SK-N-SH (cell line): ENCODE measurements around the gene INSC.

Experiments used
- MAX ChIP-seq: IDR thresholded peaks from 2 replicates; pipeline ENCODE4 v1.4.0; 2012; ENCODE audit warnings: low read depth
- POLR2AphosphoS5 ChIP-seq: IDR thresholded peaks from 2 replicates; pipeline ENCODE4 v1.6.1; 2012; ENCODE audit warnings: low read depth, low read length
- RAD21 ChIP-seq: IDR thresholded peaks from 2 replicates; pipeline ENCODE4 v1.6.1; 2012; ENCODE audit warnings: mild to moderate bottlenecking, low read length
- YY1 ChIP-seq: IDR thresholded peaks from 2 replicates; pipeline ENCODE4 v1.4.0; 2012; ENCODE audit warnings: low read depth, mild to moderate bottlenecking
- TF ChIP-seq, protein P1 (sequence below): fragments of 200-600 bp; sonication (generic); IDR thresholded peaks from 2 replicates; pipeline ENCODE4 v1.6.1; 2017; ENCODE audit warnings: antibody characterized with exemption, mild to moderate bottlenecking, moderate library complexity
- TF ChIP-seq, protein P2 (sequence below): fragments of 150-350 bp; IDR thresholded peaks from 2 replicates; pipeline ENCODE4 v1.6.1; 2017; ENCODE audit warnings: antibody characterized with exemption, low read length, low read depth, borderline replicate concordance

DNA sequence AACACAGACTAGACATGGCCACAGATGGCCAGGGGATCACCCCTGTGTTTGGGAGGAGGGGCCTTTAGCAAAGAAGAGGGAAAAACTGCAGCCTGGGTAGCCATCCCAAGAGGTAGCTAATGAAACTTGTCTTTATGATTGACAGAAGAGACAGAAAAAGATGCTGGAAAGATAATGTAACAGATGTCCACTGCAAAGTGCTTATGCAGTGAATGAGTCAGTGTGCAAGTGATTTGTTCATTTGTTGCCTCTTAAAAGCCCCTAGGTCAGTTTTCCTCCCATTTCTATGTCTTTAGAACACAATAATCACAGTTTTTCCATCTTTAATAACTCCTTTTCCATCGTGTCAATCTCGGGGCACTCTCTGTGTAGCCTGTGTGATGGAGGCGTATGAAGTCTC is 57.2 kb downstream of the INSC start:
- TF ChIP-seq, protein P1, sequence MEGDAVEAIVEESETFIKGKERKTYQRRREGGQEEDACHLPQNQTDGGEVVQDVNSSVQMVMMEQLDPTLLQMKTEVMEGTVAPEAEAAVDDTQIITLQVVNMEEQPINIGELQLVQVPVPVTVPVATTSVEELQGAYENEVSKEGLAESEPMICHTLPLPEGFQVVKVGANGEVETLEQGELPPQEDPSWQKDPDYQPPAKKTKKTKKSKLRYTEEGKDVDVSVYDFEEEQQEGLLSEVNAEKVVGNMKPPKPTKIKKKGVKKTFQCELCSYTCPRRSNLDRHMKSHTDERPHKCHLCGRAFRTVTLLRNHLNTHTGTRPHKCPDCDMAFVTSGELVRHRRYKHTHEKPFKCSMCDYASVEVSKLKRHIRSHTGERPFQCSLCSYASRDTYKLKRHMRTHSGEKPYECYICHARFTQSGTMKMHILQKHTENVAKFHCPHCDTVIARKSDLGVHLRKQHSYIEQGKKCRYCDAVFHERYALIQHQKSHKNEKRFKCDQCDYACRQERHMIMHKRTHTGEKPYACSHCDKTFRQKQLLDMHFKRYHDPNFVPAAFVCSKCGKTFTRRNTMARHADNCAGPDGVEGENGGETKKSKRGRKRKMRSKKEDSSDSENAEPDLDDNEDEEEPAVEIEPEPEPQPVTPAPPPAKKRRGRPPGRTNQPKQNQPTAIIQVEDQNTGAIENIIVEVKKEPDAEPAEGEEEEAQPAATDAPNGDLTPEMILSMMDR: no peak
- TF ChIP-seq YY1 (no peak), RAD21 (no peak), MAX (no peak), POLR2AphosphoS5 (no peak)
- TF ChIP-seq, protein P2, sequence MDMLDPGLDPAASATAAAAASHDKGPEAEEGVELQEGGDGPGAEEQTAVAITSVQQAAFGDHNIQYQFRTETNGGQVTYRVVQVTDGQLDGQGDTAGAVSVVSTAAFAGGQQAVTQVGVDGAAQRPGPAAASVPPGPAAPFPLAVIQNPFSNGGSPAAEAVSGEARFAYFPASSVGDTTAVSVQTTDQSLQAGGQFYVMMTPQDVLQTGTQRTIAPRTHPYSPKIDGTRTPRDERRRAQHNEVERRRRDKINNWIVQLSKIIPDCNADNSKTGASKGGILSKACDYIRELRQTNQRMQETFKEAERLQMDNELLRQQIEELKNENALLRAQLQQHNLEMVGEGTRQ: no peak
